ENCODE results near the gene RPL37. TPM values are rescaled to one million over a fixed set of nuclear protein-coding genes. Genes with fewer than 3 reads are reported as not detected.

Gene RPL37
- total and polyA plus RNA-seq, 9 of the 15 experiments (the other 6 are each of a cell fraction or from before 2014, with no cell fraction given) = 2,342 to 7,963 (median 4,091) TPM

DNA sequence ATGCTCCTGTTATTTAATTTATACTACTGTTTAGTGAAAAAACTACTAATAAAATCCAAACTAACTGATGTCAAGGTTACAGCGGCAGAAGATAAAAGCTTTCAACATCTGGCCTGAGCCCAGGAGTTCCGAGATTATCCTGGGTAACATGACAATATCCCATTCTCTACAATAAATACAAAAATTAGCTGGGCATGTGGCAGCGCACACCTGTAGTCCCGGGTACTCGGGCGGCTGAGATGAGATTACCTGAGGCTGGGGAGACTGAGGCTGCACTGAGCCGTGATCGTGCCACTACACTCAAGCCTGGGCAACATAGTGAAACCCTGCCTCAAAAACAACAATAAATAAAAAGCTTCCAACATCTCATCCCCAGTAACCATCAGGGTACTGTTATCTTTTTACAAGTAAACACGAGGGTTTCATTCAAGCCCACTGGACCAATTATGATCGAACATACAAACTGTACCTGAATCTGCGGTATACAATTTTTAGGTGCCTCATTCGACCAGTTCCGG, 1.3 kb downstream of the RPL37 start (continued):
- 0 out of 2 replicates have a peak, but pooled peaks have one; percentile 3 for TF ChIP-seq LCOR (CRISPR knock-in tag; IDR thresholded peaks at IDR 0.05)
- TF ChIP-seq, protein P1, sequence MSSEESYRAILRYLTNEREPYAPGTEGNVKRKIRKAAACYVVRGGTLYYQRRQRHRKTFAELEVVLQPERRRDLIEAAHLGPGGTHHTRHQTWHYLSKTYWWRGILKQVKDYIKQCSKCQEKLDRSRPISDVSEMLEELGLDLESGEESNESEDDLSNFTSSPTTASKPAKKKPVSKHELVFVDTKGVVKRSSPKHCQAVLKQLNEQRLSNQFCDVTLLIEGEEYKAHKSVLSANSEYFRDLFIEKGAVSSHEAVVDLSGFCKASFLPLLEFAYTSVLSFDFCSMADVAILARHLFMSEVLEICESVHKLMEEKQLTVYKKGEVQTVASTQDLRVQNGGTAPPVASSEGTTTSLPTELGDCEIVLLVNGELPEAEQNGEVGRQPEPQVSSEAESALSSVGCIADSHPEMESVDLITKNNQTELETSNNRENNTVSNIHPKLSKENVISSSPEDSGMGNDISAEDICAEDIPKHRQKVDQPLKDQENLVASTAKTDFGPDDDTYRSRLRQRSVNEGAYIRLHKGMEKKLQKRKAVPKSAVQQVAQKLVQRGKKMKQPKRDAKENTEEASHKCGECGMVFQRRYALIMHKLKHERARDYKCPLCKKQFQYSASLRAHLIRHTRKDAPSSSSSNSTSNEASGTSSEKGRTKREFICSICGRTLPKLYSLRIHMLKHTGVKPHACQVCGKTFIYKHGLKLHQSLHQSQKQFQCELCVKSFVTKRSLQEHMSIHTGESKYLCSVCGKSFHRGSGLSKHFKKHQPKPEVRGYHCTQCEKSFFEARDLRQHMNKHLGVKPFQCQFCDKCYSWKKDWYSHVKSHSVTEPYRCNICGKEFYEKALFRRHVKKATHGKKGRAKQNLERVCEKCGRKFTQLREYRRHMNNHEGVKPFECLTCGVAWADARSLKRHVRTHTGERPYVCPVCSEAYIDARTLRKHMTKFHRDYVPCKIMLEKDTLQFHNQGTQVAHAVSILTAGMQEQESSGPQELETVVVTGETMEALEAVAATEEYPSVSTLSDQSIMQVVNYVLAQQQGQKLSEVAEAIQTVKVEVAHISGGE (CRISPR knock-in tag; IDR thresholded peaks at IDR 0.05) = no peak

DNA sequence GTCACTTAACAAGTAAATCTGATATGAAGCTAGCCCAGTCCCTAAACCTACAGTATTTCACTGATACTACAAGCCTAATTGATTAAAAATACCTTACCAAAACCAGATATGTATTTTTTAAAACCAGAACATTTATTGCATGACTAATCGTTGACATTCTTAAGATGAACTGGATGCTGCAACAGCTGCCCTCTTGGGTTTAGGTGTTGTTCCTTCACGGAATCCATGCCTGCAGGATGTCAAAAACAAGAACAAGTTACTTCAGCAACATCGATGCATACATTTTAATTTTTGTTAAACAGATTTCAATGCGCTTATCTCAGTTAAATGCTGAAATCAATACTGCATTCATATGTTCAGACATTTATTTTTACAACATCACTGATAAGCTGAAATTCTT, 2.7 kb downstream of the RPL37 start:
- TF ChIP-seq HOXB6 (CRISPR knock-in tag; IDR thresholded peaks at IDR 0.05; ENCODE audit: borderline replicate concordance) (0 out of 2 replicates have a peak, but pooled peaks have one; percentile 12), ZNF143 (CRISPR knock-in tag; IDR thresholded peaks at IDR 0.05) (no peak), ZNF140 (CRISPR knock-in tag; IDR thresholded peaks at IDR 0.05) (no peak)
- TF ChIP-seq, protein P2, sequence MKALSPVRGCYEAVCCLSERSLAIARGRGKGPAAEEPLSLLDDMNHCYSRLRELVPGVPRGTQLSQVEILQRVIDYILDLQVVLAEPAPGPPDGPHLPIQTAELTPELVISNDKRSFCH (CRISPR knock-in tag; IDR thresholded peaks at IDR 0.05) = no peak
- TF ChIP-seq, protein P2 (tag; IDR thresholded peaks at IDR 0.05) = no peak
- in situ Hi-C loops (cut with MboI) (no loop called here), intact Hi-C loops (cut with micrococcal nuclease) (loop anchor here (10.0 kb wide), 1 partner anchor 1408 kb away; the partner anchor contains the start of gene DAB2)
- POLR2A ChIA-PET = interaction anchor here (0.9 to 13.0 kb wide), 13 partner anchors 9 to 73 kb away, joined by 3 to 125 read pairs (median 7); partner anchors contain the start of gene CARD6
- H4K20me1 ChIP-seq (replicated peaks; ENCODE audit: control insufficient read depth, insufficient read depth, low read length) = peaks cover 61% of the 10 kb centered on the region
- FAIRE-seq (no peak), ATAC-seq (no peak), DNase-seq (ENCODE audit: extremely low read depth in 1 of 4, low spot score in 3 of 4) (no peak)
- BruUV-seq (replicated peaks) = no TSS peak
- H3K4me3 ChIP-seq = peak overlapping the region; percentile 78; the same call in 1 of the 2 replicates
- H3K27me3 ChIP-seq (ENCODE audit: control insufficient read depth in 2 of 2, insufficient read depth in 2 of 2, low read length in 2 of 2) = no peaks in the 10 kb centered on the region
- CTCF ChIA-PET (ENCODE audit: low intra/inter-chr PET ratio) = no interaction called here
- H3K36me3 ChIP-seq (ENCODE audit: control insufficient read depth, insufficient read depth, low read length) = peaks cover 75% of the 10 kb centered on the region
- peaks cover 6 to 31% of the 10 kb centered on the region in 2 experiments; a peak in 4 of 5 replicates for H3K4me1 ChIP-seq (replicated peaks in 1 of 2; ENCODE audit: control insufficient read depth in 2 of 2, insufficient read depth in 2 of 2, low read length in 2 of 2)
- H3K4me2 ChIP-seq (ENCODE audit: insufficient read depth, low read length) = peak overlapping the region; percentile 99
- no peaks in the 10 kb centered on the region for H3K9me3 ChIP-seq (replicated peaks; ENCODE audit: control insufficient read depth, insufficient read depth, low read depth, low read length)
- peaks cover 5% of the 10 kb centered on the region for H3K9me1 ChIP-seq (ENCODE audit: control insufficient read depth, insufficient read depth, low read length)
- H3K27ac ChIP-seq (ENCODE audit: extremely low read depth, low read depth, low read length) = peak overlapping the region; percentile 96; the same call in 2 of the 3 replicates
- 66% methylated on average over 4 of the region's 4 CpGs for WGBS (ENCODE audit: insufficient coverage, low coverage, missing lambda C conversion rate)
- no peak overlapping the region for H2AFZ ChIP-seq (ENCODE audit: low read depth, low read length)
- H3K79me2 ChIP-seq (ENCODE audit: control insufficient read depth, insufficient read depth, low read length) = peaks cover 79% of the 10 kb centered on the region
- H3K9ac ChIP-seq (ENCODE audit: insufficient read depth in 1 of 2, low read depth in 2 of 2, low read length in 2 of 2) = peak overlapping the region in 1 of 2 experiments; percentile 99; a peak in 3 of 4 replicates
